Measurements from ENCODE around the gene NYAP1. TPM values are rescaled to one million over a fixed set of nuclear protein-coding genes. Genes with fewer than 3 reads are reported as not detected.

The NYAP1 gene
- total RNA-seq, 2 experiments from 2014 or later, result 0.10 to 0.98 TPM

GRCh38 chr7:100441641-100442535 is 41.8 kb upstream of the NYAP1 start:
- BruUV-seq (replicated peaks), result no TSS peak
- H3K4me2 ChIP-seq (ENCODE audit: low read length), result no peak overlapping the region
- DNase-seq (ENCODE audit: low spot score), result no peak
- H3K4me1 ChIP-seq (ENCODE audit: insufficient read depth, low read length, poor library complexity, severe bottlenecking), result peaks cover 20% of the 10 kb centered on the region
- peaks cover 10% of the 10 kb centered on the region; the same call in 1 of the 2 replicates for H3K36me3 ChIP-seq (ENCODE audit: insufficient read depth, low read length)
- CTCF ChIA-PET (ENCODE audit: unreplicated experiment), result interaction anchor here (0.6 kb wide), 1 partner anchor 14 kb away, joined by 3 read pairs; no protein-coding TSS in a partner anchor
- TF ChIP-seq CTCF (conservative IDR thresholded peaks at IDR 0.05; ENCODE audit: low read length) (no peak), EZH2phosphoT487 (IDR thresholded peaks at IDR 0.05; ENCODE audit: borderline replicate concordance, low read depth, low read length) (no peak)
- no peak overlapping the region for H3K27ac ChIP-seq (ENCODE audit: low read depth, low read length, poor library complexity, severe bottlenecking)
- no peak overlapping the region for H2AFZ ChIP-seq (ENCODE audit: low read length)
- POLR2A ChIA-PET, result no interaction called here
- intact Hi-C loops (cut with micrococcal nuclease; ENCODE audit: unreplicated experiment), result no loop called here
- H3K9me3 ChIP-seq (ENCODE audit: low read length), result no peaks in the 10 kb centered on the region
- H3K9me2 ChIP-seq (ENCODE audit: insufficient read depth, low read length), result no peaks in the 10 kb centered on the region
- H3K79me2 ChIP-seq (ENCODE audit: insufficient read depth, low read depth, low read length), result no peaks in the 10 kb centered on the region
- H4K20me1 ChIP-seq (ENCODE audit: insufficient read depth, low read length), result no peaks in the 10 kb centered on the region
- no peak overlapping the region for H3K4me3 ChIP-seq (ENCODE audit: low read depth, low read length, poor library complexity, severe bottlenecking)

GRCh38 chr7:100443096-100443840 is 40.5 kb upstream of the NYAP1 start:
- peaks cover 6% of the 10 kb centered on the region; the same call in 1 of the 2 replicates for H3K36me3 ChIP-seq (ENCODE audit: insufficient read depth, low read length)
- no peak for DNase-seq (ENCODE audit: low spot score)
- H3K79me2 ChIP-seq (ENCODE audit: insufficient read depth, low read depth, low read length), result no peaks in the 10 kb centered on the region
- TF ChIP-seq CTCF (conservative IDR thresholded peaks at IDR 0.05; ENCODE audit: low read length), result no peak
- TF ChIP-seq EZH2phosphoT487 (IDR thresholded peaks at IDR 0.05; ENCODE audit: borderline replicate concordance, low read depth, low read length), result no peak
- ChIA-PET POLR2A (interaction anchor here (0.6 to 2.3 kb wide), 2 partner anchors 15 to 62 kb away, joined by 3 to 8 read pairs; partner anchors contain the start of gene ZCWPW1), CTCF (ENCODE audit: unreplicated experiment) (no interaction called here)
- no peaks in the 10 kb centered on the region for H4K20me1 ChIP-seq (ENCODE audit: insufficient read depth, low read length)
- H3K9me2 ChIP-seq (ENCODE audit: insufficient read depth, low read length), result no peaks in the 10 kb centered on the region
- BruUV-seq (replicated peaks), result no TSS peak
- peaks cover 17% of the 10 kb centered on the region for H3K4me1 ChIP-seq (ENCODE audit: insufficient read depth, low read length, poor library complexity, severe bottlenecking)
- H3K9me3 ChIP-seq (ENCODE audit: low read length), result no peaks in the 10 kb centered on the region
- H3K4me3 ChIP-seq (ENCODE audit: low read depth, low read length, poor library complexity, severe bottlenecking), result no peak overlapping the region
- H3K4me2 ChIP-seq (ENCODE audit: low read length), result no peak overlapping the region
- intact Hi-C loops (cut with micrococcal nuclease; ENCODE audit: unreplicated experiment), result no loop called here
- no peak overlapping the region for H3K27ac ChIP-seq (ENCODE audit: low read depth, low read length, poor library complexity, severe bottlenecking)
- no peak overlapping the region for H2AFZ ChIP-seq (ENCODE audit: low read length)
